Body of pancreas (tissue), 4 donors: Measurements from ENCODE around the gene NRP2.

Experiments used
- POLR2A ChIP-seq, 3 donors: fragments of 450-650 bp; IDR thresholded peaks; one replicate each; pipeline ENCODE4 v1.6.1; 2016; ENCODE audit warnings: antibody characterized with exemption in 3 of 3, mild to moderate bottlenecking in 2 of 3
- TF ChIP-seq, protein P1 (sequence below), 7 experiments: fragments of 450-650 bp in 4 of 7; fragments of 200-600 bp in 3 of 7; sonication (generic) in 3 of 7; IDR thresholded peaks; one replicate each; pipeline ENCODE4 v1.5.1; 2016 to 2019; ENCODE audit warnings: antibody characterized with exemption in 7 of 7

DNA sequence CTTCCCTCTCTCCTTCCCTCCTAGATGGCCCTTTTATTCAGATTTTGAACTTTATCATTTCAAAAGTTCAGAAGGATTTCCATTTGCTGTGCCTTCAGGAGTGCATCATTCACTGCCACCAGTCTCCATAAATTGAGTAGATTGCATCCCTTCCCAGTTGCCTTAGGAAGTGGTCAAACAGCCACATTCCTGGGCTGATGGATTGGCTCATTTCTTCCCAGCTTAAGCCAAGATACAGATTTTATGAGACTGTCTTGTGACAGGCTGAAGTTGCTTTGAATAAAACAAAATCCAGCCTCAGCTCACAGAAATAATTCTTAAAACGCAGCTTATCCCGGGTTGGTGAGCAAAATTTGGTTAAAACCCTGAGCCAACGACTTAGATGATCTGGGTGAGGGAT, 9.8 kb downstream of the NRP2 start:
- TF ChIP-seq POLR2A (IDR thresholded peaks at IDR 0.05) = no peak
- TF ChIP-seq, protein P1, sequence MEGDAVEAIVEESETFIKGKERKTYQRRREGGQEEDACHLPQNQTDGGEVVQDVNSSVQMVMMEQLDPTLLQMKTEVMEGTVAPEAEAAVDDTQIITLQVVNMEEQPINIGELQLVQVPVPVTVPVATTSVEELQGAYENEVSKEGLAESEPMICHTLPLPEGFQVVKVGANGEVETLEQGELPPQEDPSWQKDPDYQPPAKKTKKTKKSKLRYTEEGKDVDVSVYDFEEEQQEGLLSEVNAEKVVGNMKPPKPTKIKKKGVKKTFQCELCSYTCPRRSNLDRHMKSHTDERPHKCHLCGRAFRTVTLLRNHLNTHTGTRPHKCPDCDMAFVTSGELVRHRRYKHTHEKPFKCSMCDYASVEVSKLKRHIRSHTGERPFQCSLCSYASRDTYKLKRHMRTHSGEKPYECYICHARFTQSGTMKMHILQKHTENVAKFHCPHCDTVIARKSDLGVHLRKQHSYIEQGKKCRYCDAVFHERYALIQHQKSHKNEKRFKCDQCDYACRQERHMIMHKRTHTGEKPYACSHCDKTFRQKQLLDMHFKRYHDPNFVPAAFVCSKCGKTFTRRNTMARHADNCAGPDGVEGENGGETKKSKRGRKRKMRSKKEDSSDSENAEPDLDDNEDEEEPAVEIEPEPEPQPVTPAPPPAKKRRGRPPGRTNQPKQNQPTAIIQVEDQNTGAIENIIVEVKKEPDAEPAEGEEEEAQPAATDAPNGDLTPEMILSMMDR (IDR thresholded peaks at IDR 0.05) = no peak
